Right atrium auricular region (tissue), 2 donors: ENCODE data around the gene CD209. TPM values are rescaled to one million over a fixed set of nuclear protein-coding genes. Genes with fewer than 3 reads are reported as not detected.
"Not testable (repeated sequence)": the region's sequence is repeated elsewhere in the genome, so short reads cannot be mapped to it uniquely, and the experiment has no call there.

ENCODE experiments used
- DNase-seq: peaks from one replicate; pipeline ENCODE4 v3.0.0-alpha.2; 2019; ENCODE audit warnings: low spot score
- H3K27ac ChIP-seq, 2 donors: fragments of 200-600 bp; sonication (generic); 1 replicate in 1 of 2; 2 replicates in 1 of 2; pipeline ENCODE4 v1.5.1; 2016 to 2019
- H3K27me3 ChIP-seq, 2 donors: fragments of 200-600 bp; sonication (generic); one replicate each; pipeline versions ENCODE4 v1.5.1 to v1.6.0; 2017 to 2019
- H3K36me3 ChIP-seq: fragments of 200-600 bp; sonication (generic); one replicate; pipeline ENCODE4 v1.5.1; 2016
- H3K4me1 ChIP-seq, 2 donors: fragments of 200-600 bp; sonication (generic); one replicate each; pipeline versions ENCODE4 v1.5.1 to v1.6.0; 2017 to 2019
- H3K4me3 ChIP-seq, 2 donors: fragments of 200-600 bp; sonication (generic); 1 replicate in 1 of 2; 2 replicates in 1 of 2; pipeline ENCODE4 v1.5.1; 2017 to 2019; ENCODE audit warnings: mild to moderate bottlenecking in 1 of 2, moderate library complexity in 1 of 2
- H3K9me3 ChIP-seq, 2 donors: fragments of 200-600 bp; sonication (generic); one replicate each; pipeline ENCODE4 v1.5.1; 2019
- total RNA-seq, 2 donors: library from RNA; depleted of rRNA; stranded (reverse); fragments of >200 nt; gene quantifications; one replicate each; pipeline ENCODE4 v1.1.0, GENCODE V29; 2016
- TF ChIP-seq, protein P1 (sequence below), 2 donors: fragments of 200-600 bp; sonication (generic); IDR thresholded peaks; one replicate each; pipeline ENCODE4 v1.5.1; 2019; ENCODE audit warnings: antibody characterized with exemption in 2 of 2

Gene CD209
- total RNA-seq: 1 to 10 TPM in 1 of 2 donors, under 1 TPM in 1; 0.59 to 4.3 TPM

DNA sequence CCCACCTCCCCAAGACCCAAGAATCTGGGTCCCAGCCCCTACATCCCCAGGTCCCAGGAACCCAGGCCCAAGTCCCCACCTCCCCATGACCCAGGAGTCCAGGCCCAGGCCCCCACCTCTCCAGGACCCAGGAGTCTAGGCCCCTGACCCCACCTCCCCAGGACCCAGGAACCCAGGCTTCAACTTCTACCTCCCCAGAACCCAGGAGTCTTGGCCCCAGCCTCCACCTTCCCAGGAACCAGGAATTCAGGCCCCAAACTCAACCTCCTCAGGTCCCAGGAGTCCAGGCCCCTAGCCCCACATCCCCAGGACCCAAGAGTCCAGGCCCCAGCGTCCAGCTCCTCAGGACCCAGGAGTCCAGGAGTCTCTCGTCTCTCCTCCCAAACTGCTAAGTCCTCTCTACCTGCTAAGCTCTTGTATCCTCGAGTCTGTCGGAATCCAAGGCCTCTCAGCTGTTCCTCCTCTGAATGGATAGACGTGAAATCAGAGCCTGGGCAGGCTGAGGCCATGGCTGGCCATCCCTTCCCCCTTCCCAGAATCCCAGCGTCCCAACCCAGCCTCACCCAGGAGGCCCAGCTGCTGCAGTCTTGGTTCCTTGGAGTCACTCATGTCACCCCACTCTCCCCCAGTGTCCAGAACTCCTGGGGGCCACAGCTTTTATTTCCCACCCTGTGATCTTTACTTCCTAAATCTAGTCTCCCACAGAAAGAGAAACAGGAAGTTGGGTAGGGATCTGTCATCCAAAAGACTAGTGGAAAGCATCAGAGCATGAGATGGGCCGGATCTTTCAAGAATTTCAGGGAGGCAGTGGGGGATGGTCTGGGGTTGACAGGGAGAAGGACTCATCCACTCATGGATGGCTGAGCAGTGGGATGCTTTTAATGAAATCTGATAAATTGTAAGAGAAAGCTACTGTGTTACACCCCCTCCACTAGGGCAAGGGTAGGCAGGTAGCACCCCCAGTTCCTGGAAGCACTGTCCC lies at the start of gene CD209:
Gene CD209, minus strand, starts transcription at position 632 of the 982 bp plus-strand sequence. Its CDS starts 23 bp downstream, at position 609.
- TF ChIP-seq, protein P1, sequence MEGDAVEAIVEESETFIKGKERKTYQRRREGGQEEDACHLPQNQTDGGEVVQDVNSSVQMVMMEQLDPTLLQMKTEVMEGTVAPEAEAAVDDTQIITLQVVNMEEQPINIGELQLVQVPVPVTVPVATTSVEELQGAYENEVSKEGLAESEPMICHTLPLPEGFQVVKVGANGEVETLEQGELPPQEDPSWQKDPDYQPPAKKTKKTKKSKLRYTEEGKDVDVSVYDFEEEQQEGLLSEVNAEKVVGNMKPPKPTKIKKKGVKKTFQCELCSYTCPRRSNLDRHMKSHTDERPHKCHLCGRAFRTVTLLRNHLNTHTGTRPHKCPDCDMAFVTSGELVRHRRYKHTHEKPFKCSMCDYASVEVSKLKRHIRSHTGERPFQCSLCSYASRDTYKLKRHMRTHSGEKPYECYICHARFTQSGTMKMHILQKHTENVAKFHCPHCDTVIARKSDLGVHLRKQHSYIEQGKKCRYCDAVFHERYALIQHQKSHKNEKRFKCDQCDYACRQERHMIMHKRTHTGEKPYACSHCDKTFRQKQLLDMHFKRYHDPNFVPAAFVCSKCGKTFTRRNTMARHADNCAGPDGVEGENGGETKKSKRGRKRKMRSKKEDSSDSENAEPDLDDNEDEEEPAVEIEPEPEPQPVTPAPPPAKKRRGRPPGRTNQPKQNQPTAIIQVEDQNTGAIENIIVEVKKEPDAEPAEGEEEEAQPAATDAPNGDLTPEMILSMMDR (IDR thresholded peaks at IDR 0.05): no peak
- Histone ChIP-seq H3K36me3 (no peaks in the 10 kb centered on the region), H3K27me3 (no peaks in the 10 kb centered on the region), H3K27ac (no peak within 1 kb of the TSS), H3K9me3 (no peaks in the 10 kb centered on the region), H3K4me1 (no peaks in the 10 kb centered on the region), H3K4me3 (no peak within 1 kb of the TSS)
- no peak for DNase-seq

DNA sequence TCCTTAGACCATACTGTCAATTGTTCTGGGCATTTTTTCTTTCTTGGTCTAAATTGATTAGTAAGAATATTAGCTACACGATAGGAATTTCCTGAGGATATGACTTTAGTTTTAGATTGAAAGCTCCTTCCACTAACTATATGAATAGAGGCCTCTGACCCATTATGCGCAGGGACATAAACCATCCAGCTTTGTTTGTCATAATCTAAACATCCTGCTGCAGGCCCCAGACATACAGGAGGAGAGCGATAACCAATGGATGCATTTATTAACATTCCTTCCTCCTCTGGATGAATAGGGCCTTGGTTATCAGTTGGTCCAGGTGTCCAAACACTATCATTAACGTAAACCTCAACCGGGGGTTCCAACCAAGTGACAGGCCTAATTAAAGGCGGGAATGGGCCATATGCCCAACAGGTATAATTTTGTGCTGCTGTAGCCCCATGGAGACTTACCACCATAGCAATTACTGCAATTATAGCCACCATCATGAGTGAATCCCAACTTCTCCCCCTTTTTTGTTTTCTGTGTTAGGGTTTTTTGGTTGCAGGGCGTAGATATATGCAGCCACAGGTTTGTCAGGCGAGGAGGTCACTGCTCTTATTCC lies 48.3 kb upstream of the CD209 start:
- H3K9me3 ChIP-seq: no peaks in the 10 kb centered on the region
- no peaks in the 10 kb centered on the region for H3K4me1 ChIP-seq
- no peaks in the 10 kb centered on the region for H3K36me3 ChIP-seq
- no peak overlapping the region for H3K27ac ChIP-seq
- no peak for DNase-seq
- TF ChIP-seq, protein P1 (IDR thresholded peaks at IDR 0.05): no peak
- H3K27me3 ChIP-seq: no peaks in the 10 kb centered on the region
- H3K4me3 ChIP-seq: no peak overlapping the region

GRCh38 chr19:7793493-7793892 lies 46.2 kb upstream of the CD209 start:
- Histone ChIP-seq H3K9me3 (no peaks in the 10 kb centered on the region), H3K36me3 (no peaks in the 10 kb centered on the region), H3K4me3 (no peak overlapping the region), H3K27me3 (peaks cover 8 to 10% of the 10 kb centered on the region in 2 donors), H3K27ac (no peak overlapping the region), H3K4me1 (peaks cover 0 to 10% of the 10 kb centered on the region in 2 donors)
- DNase-seq: no peak
- TF ChIP-seq, protein P1 (IDR thresholded peaks at IDR 0.05): no peak

DNA sequence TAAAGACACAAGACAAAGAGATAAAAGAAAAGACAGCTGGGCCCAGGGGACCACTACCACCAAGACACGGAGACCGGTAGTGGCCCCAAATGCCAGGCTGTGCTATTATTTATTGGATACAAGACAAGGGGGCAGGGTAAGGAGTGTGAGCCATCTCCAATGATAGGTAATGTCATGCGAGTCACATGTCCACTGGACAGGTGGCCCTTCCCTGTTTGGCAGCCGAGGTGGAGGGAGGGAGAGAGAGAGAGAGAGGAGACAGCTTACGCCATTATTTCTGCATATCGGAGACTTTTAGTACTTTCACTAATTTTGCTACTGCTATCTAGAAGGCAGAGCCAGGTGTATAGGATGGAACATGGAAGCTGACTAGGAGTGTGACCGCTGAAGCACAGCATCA lies 45.4 kb upstream of the CD209 start:
- not testable (repeated sequence) for DNase-seq, H3K4me1 ChIP-seq, H3K36me3 ChIP-seq, H3K9me3 ChIP-seq, H3K27ac ChIP-seq, H3K4me3 ChIP-seq
- peaks cover 11 to 17% of the 10 kb centered on the region in 2 donors for H3K27me3 ChIP-seq

DNA sequence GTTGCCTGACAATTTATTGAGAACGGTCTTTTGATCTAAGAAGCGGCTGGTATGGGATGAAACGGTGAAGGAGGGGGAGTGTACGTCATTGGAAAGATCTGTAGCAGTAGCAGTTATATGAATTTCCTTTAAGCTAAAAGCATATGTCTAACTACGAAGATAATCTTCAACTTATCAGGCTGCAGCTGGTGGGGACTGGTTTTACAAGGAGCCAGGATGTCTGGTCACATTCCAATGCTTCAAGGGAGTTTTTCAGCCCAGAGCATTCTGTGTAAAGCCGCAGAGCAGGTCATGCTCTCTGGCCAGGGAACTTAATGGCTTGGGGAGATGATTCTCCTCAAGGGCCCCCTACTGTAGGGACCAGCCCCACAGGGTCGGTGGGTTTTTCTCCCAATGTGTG lies 44.9 kb upstream of the CD209 start:
- peaks cover 0 to 10% of the 10 kb centered on the region in 2 donors for H3K4me1 ChIP-seq
- peaks cover 11 to 18% of the 10 kb centered on the region in 2 donors for H3K27me3 ChIP-seq
- H3K9me3 ChIP-seq: no peaks in the 10 kb centered on the region
- H3K36me3 ChIP-seq: no peaks in the 10 kb centered on the region
- DNase-seq: no peak
- H3K4me3 ChIP-seq: no peak overlapping the region
- no peak overlapping the region for H3K27ac ChIP-seq
- TF ChIP-seq, protein P1 (IDR thresholded peaks at IDR 0.05): no peak

GRCh38 chr19:7790416-7790815 lies 43.1 kb upstream of the CD209 start:
- H3K4me1 ChIP-seq: peaks cover 0 to 10% of the 10 kb centered on the region in 2 donors
- no peak for DNase-seq
- H3K36me3 ChIP-seq: no peaks in the 10 kb centered on the region
- no peak overlapping the region for H3K27ac ChIP-seq
- TF ChIP-seq, protein P1 (IDR thresholded peaks at IDR 0.05): no peak
- H3K9me3 ChIP-seq: no peaks in the 10 kb centered on the region
- peaks cover 11 to 18% of the 10 kb centered on the region in 2 donors for H3K27me3 ChIP-seq
- no peak overlapping the region for H3K4me3 ChIP-seq
